Ishikawa (cell line): Measurements from ENCODE around the gene MADD.

ENCODE experiments used
- CEBPB ChIP-seq: IDR thresholded peaks from 2 replicates; pipeline ENCODE4 v1.6.1; 2012
- CREB1 ChIP-seq: IDR thresholded peaks from 2 replicates; pipeline ENCODE4 v1.6.1; 2012; ENCODE audit warnings: low read depth
- EGR1 ChIP-seq: IDR thresholded peaks from 2 replicates; pipeline ENCODE4 v1.6.1; 2012
- EP300 ChIP-seq: IDR thresholded peaks from 2 replicates; pipeline ENCODE4 v1.6.1; 2012; ENCODE audit warnings: borderline replicate concordance
- FOXM1 ChIP-seq: IDR thresholded peaks from 2 replicates; pipeline ENCODE4 v1.6.1; 2012; ENCODE audit warnings: low read depth, borderline replicate concordance
- NFIC ChIP-seq: IDR thresholded peaks from 2 replicates; pipeline ENCODE4 v1.6.1; 2012
- RAD21 ChIP-seq: IDR thresholded peaks from 2 replicates; pipeline ENCODE4 v1.6.1; 2012; ENCODE audit warnings: low read depth
- REST ChIP-seq: IDR thresholded peaks from 2 replicates; pipeline ENCODE4 v1.6.1; 2012; ENCODE audit warnings: low read depth, mild to moderate bottlenecking
- TAF1 ChIP-seq: IDR thresholded peaks from 2 replicates; pipeline ENCODE4 v1.6.1; 2012; ENCODE audit warnings: low read depth, mild to moderate bottlenecking
- TCF12 ChIP-seq: IDR thresholded peaks from 2 replicates; pipeline ENCODE4 v1.6.1; 2012; ENCODE audit warnings: low read depth
- TEAD4 ChIP-seq: IDR thresholded peaks from 2 replicates; pipeline ENCODE4 v1.6.1; 2012
- YY1 ChIP-seq: IDR thresholded peaks from 2 replicates; pipeline ENCODE4 v1.6.1; 2012; ENCODE audit warnings: low read depth
- ZBTB7A ChIP-seq: IDR thresholded peaks from 2 replicates; pipeline ENCODE4 v1.6.1; 2012; ENCODE audit warnings: low read depth
- TF ChIP-seq, protein P1 (sequence below): IDR thresholded peaks from 2 replicates; pipeline ENCODE4 v1.6.1; 2012
- TF ChIP-seq, protein P2 (sequence below): IDR thresholded peaks from 2 replicates; pipeline ENCODE4 v1.6.1; 2012

The MADD gene

DNA sequence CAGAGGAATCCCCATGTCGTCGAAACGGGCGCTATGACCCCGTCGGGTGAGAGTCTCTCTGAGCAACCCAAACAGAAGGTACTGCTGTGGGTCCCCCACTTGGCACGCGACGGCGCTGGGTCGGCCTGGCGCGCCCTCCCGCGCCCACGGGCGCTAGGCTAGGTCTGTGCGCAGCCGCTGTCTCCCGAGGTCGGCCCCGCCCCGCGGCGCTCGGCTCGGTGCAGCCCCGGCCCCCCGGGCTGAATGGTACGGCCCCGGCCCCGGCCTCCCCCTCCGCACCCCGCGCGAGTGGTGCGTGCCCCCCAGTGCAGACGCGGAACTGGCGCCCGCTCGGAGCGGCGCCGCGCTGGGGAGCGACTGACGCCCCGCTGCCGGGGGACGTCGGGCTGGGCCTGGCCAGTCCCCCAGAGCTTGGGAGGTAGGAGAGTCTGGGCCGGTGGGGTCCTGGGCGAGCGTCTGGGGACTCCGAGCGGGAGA is at the start of gene MADD:
TSS of gene MADD (plus strand) at position 305 of the 477 bp plus-strand sequence.
- TF ChIP-seq YY1 (no peak), REST (no peak; the same call in 1 of the 2 replicates), FOXM1 (no peak), ZBTB7A (peak; percentile 62; the same call in 1 of the 2 replicates), TAF1 (peak; percentile 34)
- TF ChIP-seq, protein P1, sequence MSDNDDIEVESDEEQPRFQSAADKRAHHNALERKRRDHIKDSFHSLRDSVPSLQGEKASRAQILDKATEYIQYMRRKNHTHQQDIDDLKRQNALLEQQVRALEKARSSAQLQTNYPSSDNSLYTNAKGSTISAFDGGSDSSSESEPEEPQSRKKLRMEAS, result no peak
- TF ChIP-seq, protein P2, sequence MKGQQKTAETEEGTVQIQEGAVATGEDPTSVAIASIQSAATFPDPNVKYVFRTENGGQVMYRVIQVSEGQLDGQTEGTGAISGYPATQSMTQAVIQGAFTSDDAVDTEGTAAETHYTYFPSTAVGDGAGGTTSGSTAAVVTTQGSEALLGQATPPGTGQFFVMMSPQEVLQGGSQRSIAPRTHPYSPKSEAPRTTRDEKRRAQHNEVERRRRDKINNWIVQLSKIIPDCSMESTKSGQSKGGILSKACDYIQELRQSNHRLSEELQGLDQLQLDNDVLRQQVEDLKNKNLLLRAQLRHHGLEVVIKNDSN, result no peak

- TF ChIP-seq CEBPB (no peak), YY1 (no peak), REST (no peak), TCF12 (no peak), EGR1 (no peak), FOXM1 (no peak), CREB1 (no peak), NFIC (no peak), EP300 (no peak), TAF1 (no peak)
- TF ChIP-seq, protein P1, result no peak
- TF ChIP-seq, protein P2, result no peak
Observed at GRCh38 chr11:47220401-47220821, 49.5 kb upstream of the MADD start.

DNA sequence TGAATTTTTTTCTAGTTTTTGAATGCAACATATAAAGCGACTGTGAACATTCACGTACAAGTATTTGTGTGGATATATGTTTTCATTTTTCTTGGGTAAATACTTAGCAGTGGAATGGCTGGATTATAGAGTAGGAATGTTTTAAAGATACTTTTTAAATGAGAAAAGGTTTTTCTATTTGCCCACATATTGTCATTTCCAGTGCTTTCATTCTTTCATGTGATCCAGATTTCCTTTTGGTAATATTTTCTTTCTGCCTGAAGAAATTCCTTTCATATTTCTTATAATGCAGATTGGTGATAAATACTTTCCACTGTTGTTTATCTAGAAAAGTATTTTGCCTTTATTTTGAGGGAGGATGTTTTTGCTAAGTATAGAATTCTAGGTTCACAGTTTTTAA is 47.2 kb upstream of the MADD start:
- TF ChIP-seq NFIC (no peak), EP300 (no peak), CREB1 (no peak), TCF12 (no peak), RAD21 (no peak), CEBPB (no peak), YY1 (no peak), TAF1 (no peak), FOXM1 (no peak), EGR1 (no peak), ZBTB7A (no peak), TEAD4 (no peak), REST (no peak)
- TF ChIP-seq, protein P2, result no peak
- TF ChIP-seq, protein P1, result no peak
